DMS53 treated with DMSO at 0.1 percent for 48 hours (cell line): ENCODE results near the gene SLC39A11.

ENCODE experiments used
- DNase-seq: peaks from one replicate; lab custom pipeline; 2025; ENCODE audit not compliant: unreplicated experiment; lab: John Stamatoyannopoulos, UW

SLC39A11 gene

GRCh38 chr17:72609501-72609900 lies 483.0 kb downstream of the SLC39A11 start:
- DNase-seq, result no peak

GRCh38 chr17:72608436-72608835 lies 484.1 kb downstream of the SLC39A11 start:
- DNase-seq, result no peak

DNA sequence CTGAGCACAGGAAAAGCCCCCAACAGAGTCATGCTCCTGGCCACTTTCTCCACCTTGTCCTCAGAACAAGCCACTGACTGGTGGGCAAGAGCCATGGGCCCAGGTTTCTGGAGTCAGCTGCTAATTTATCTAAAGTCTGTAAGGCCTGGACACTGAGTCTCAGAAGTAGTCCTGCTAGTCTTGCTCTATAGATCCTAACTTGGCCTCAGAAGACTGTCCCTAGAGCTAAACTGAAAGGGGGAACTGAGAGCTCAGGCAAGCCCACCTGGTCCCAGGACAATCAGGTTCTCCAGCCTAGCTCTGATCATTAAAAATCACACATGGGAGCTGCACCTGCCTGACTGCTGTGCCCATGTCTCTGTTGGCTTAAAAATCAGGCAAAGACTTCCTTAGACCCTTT lies 485.8 kb downstream of the SLC39A11 start:
- DNase-seq, result no peak

DNA sequence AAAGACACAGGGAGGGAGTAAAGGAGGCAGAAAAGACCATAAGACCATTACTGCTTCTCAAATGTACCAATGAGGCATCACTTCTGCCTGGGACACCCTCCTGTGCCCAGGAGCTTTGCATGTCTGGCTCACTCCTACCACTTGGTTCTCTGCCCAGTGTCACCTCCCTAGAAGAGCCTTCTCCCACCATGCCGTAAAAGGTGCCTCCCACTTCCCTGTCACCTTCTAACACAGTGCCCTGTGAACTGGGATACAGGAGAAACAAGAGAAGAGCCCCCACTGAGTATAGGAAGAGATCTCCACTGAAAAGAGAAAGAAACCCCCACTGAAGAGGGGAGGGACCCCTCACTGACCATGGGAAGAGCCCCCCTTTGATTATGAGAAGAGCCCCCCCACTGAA lies 486.9 kb downstream of the SLC39A11 start:
- DNase-seq, result no peak

GRCh38 chr17:72604518-72604917 lies 488.0 kb downstream of the SLC39A11 start:
- DNase-seq, result peak; percentile 93

DNA sequence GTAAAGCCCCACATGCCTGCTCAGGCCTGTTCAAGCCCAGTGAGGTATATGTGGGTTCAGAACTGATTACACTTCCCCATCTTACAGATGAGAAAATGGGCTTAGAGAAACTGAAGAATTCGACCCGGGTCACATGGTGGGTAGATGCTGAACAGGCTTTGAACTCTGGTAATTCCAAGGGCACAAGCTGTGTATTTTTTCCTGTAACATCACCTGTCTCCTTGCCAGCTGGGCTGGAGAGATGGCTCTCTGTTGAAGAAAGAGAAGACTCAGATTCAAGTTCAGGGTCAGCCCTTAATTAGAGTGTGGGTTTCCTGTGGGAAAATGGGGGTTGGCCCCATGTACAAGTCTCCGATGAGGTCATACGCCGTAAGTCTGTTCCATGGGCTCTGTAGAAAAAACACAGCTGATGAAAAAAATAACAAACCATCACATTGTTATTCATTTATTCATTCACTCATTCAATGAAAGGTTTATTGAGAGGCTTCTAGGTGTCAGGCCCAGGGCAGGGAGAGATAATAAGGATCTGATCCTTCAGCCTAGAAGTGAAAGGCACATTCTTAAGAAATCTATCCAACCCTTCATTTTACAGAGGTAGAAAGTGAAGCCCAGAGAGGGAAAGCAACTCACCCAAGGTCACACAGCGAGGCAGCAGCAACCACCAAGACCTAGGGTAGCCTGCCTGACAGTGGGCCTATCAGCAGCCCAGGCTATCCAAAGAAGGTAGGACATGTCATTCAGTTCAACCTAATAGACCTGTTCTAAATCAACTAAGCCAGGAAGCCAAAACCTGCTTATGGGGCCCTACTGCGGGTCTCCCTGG lies 488.9 kb downstream of the SLC39A11 start:
- no peak for DNase-seq

DNA sequence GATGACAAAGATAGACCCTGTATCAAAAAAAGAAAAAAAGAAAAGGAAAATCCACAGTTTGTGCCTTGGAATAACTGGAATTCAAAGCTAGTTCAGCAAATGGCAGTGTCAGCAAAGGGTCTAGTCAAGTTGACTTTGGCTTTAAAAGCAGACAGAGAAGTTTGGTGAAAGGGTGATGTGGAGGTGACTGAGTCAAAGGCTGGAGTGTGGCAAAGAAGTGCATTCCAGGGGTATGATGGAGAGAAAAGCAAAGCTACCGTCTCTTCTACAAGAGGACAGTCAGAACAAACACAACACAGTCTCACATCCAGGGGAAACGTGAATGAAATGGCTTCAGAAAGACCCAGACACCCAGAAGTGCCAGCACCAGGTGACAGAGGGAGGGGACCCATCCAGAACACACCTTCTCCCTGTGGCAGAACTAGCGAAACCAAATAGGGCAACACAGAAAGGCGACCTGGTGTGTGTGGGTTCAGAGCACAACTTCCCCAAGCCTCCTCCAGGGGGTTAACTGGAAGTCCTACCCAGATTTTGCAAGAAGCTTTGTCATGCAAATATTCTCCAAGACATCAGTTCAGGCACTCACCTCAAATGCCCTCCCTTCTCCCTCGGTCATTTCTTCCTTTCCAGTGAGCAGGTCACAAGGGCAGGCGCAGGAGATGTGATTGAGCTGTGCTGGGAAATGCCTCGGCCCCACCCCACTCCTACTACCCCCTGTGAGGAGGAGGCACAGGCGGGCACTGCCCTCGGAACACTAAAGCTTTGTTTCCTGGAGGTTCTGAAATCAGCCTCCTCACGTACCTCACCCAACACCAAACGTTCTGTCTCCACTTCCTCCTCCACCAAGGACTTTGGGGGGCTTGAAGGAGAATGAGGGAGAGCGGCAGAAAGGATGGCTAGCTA lies 489.7 kb downstream of the SLC39A11 start:
- DNase-seq, result no peak

DNA sequence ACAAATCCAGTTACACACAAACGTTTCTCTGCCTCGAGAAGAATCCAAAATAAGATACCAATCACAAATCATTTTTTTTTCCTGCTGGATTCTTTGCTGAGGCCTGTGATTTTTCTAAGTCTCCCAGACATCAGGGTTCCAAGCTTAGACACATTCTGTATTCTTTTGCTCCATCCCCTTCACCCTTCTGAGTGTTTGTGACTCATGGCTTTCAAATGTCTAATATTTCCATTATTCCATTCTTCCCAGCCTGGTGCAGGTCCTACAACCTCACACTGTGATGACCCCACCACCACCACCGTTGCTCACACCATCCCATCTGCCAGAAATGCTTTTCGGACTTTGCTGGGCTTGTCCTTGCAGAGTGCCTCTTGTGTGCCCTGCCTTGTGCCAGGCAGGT lies 491.6 kb downstream of the SLC39A11 start:
- no peak for DNase-seq

DNA sequence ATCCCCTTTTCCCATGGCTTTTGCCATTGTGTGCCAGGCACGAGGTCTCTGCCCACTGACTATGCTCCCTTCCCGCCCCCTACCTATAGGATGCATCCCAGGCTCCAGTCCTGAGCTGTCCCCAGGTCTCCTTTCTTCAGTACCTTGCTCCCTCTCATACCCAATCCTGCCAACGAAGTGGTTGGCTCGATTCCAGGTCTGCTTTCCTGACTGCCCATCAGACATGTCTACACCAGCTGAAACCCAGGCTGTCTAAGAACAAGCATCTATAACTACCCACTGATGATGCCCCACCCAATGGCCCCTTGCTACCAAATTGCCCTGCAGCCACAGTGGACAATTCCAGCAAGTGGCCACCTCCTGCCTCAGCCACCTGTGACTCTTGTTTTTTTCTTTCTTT lies 492.6 kb downstream of the SLC39A11 start:
- no peak for DNase-seq

DNA sequence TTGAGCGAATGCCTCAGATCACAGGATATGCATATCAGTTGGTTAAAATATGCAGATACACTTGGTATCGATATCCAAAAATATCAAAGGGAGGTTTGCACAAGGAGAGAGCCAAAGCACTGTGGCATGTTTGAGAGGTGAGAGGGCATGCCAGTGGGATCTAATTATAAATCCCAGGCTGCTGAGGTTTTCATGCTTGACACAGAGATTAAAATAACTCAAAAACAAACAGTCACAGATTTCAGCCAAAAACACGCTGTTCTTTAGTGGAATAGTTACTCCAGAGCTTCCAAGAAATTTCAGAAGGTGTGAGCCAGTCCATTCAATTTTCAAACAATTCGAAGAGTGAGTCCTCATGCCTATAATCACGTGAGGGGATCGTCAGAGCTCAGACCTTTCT lies 493.8 kb downstream of the SLC39A11 start:
- DNase-seq, result no peak

GRCh38 chr17:72597354-72598087 lies 495.0 kb downstream of the SLC39A11 start:
- DNase-seq, result no peak
